Measurements from ENCODE around the gene SEMA5B.

The SEMA5B gene

DNA sequence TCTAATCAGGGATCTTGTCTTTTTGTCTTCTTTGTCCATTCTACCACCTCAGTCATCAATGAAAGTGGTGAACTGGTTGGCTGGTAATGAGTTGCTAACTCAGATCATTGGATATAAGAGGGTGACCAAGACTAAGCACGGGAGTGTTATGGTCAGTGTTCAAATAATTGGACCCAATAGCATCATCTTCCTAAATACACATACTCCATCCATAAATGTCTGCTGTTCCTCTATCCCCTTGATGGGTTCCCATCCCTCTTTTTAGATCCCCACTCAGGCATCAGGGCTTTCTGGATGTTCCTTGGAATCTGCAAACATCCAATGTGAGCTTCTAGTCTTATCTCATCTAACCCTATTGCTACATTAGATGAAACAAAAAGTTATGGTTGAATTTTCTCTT, 3.5 kb downstream of the SEMA5B start:
- no peak for DNase-seq

DNA sequence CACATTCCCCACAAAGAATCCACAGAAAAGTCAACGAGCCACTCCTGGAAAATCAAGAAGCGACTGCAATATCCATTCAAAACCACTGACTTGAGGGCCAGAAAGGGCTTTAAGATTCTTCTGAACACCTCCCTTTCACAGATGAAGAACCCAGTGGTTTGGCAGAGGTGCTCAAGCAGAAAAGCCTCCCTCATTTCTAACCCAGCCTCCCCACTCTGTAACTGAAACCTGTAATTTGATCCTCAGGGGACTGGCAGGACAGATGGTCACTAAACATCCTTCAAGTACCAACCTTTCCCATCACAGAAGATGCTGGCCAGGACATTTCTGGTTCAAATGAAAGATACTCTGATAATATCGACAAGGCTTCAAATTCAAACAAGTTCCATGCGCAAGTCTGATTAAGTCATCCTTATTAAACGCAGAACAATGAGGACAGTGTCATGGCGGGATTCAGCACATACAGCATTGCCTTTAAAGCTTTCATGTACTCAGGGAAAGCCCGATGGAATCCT, 5.5 kb downstream of the SEMA5B start:
- no peak for DNase-seq

DNA sequence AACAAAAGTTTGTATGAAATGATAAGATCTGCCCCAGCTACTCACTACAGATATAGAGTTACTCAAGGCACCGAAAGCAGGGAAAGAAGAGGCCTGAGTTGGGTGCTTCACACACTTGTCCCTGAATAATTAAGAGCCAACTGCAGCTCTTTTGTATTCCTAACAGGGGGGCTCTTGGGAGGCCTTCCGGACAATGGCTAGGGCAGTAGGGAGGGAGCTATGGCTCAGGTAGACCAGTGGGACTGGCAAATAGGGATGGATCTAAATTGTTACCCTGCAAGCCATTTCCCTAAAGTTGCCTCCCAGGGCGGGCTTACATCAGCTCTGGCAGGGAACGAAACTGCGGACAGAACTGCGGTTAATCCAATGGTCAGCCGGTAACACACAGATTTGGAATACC, 6.2 kb downstream of the SEMA5B start:
- no peak for DNase-seq

DNA sequence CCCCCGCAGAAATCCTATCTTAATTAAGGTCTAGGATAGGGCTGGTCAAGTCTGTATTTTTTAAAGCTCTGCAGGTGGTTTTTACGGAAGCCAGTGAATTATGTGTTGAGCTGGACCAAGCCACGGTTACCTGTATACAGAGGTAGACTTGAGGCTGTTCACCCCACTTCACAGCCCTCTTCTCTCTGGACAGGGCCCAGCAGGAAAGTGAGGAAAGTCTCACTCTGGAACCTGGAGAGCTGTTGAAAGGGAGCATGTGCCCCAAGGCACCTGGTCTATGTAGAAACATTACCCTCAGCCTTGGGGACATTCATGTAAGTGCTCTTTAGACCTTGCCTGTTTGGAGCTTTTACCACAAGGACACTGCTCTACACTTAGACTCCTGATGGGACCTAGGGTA, 6.9 kb downstream of the SEMA5B start:
- no peak for DNase-seq

DNA sequence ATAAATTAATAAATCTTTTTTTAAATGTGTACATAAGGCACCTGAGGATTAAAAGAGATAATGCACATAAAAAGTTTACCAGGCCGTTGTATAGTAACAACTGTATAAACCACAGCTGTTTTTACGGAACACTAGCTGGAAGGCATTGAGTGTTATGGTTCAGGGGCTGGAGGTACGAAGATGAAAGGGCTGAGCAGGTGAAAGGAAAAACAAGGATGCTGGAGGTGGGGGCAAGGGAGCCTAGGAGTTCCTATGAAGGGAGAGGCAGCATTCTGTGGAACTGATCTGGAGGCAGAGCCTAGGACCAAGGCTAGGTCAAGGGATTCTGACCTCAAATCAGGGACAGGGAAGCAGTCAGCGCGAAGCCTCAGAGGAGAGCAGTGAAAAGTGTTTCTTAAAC, 8.0 kb downstream of the SEMA5B start:
- no peak for DNase-seq

DNA sequence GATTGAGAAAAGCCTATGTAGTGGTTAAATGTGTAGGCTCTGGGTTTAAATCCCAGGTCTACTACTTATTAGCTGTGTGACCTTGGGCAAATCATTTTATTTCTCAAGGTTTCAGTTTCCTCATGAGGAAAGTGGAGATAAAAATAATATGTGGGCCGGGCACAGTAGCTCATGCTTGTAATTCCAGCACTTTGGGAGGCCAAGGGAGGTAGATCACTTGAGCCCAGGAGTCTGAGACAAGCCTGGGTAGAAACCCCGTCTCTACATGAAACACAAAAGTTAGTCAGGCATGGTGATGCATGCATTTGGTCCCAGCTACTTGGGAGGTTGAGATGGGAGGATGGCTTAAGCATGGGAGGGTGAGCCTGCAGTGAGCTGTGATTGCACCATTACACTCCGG, 8.4 kb downstream of the SEMA5B start:
- no peak for DNase-seq

DNA sequence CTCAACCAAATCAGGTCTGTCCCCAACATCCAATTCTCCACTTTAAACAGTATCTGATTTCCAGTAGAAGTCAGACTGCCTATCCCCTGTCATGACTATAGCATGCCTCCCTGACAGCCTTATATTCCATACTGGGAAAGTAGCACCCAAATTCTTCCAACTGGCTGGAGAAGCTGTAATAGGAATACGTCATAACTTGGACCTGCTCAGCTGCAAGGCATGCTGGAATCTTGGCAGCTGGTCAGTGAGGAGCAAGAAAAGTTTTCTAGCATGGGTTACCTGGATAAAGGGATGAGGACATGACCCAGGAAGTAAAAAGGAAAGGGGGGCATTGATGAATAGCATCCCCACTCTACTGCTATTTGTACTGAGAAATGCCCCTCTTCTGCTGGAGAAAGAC, 8.9 kb downstream of the SEMA5B start:
- no peak for DNase-seq

DNA sequence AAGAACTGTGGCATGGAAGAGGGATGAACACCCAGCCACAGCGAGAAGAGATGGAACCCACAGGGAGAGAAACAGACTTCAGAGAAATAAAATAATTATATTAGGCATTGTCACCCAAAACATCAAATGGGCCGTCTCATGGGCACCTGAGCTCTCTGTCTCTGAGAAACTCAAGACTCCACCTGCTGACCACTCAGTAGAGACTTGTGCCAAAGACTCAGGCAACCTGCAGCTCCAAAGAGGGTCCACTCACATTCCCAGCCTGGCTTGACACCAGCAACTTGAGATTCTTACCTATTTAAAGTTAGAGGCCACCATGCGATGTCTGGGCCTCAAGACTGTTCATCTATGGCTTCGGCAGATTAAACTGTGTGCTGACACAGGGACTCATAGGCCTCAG, 12.0 kb downstream of the SEMA5B start:
- no peak for DNase-seq

DNA sequence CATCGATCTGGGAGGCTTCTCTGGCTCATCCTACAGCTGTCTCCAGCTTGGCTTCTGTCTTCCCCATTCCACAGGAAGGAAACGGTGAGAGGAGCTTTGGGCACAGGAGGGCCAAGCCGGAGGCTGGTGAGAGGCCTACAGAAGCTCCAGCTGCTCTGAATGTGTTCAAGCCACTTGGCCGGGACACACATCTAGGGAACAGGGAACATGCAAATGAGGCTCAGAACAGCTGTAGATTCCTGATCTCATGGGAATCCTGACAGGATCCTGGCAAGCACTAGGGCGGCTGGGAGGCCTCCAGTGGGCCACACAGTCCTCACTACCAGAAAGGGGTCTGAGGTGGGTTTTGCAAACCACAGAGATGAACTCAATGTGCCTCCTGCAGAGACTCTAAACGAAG, 13.7 kb downstream of the SEMA5B start:
- no peak for DNase-seq

DNA sequence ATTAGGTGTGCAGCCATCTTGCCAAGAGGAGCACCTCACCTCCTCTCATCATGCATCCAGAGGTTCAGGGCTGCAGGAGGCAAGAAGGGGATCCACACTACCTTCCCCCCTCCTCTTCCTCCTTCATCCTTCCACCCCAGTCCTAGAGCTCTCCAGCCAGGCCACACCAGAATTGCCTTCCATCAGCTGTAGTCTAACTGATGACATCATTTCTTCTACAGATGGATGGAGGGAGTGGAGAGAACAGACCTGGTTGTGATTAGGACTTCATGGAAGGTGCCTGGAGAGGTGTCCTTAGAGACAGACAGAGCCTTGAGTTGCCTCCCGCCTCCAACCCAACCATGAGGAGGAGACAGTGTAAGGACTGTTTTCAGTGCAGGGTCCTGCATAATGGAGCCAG, 14.9 kb downstream of the SEMA5B start:
- no peak for DNase-seq

DNA sequence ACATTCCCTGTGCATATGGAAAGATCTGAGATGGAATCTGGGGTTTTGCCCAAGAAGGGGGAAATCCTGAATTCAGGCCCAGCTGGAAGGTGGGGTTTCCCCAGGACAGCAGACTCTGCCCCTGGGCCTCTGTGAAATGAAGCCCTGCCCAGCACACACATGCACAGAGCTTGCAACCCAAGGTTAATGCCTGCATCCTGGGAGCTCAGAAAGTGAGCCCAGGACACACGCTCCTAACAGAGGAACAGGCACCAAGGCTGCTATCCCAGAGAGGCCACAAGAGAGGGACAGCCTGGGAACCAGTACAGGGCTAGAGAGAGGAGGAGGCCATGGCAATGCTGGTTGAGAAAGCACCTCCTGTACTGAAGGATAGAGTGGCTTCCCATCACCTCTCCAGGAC, 16.1 kb downstream of the SEMA5B start:
- no peak for DNase-seq

DNA sequence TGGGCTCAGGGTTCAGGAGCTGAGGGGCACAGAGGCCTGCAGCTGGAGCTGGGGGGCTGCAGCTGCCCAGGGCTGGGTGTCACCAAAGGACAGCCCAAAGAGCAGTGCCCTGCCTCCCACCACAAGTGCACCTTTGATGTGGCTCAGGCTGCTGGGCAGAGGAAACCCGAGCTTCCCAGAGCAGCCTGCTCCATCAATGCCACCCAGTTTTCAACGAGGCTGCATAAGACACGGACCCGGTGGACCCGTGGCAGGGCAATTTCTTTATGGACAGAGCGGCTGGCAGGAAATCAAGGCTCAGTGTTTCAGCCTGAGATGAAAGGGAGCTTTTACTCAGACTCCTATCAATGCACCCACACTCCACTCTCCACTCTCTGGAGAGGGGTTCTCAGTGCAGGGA, 18.7 kb downstream of the SEMA5B start:
- peak in 1 of 14 donors; percentile 6 for DNase-seq

DNA sequence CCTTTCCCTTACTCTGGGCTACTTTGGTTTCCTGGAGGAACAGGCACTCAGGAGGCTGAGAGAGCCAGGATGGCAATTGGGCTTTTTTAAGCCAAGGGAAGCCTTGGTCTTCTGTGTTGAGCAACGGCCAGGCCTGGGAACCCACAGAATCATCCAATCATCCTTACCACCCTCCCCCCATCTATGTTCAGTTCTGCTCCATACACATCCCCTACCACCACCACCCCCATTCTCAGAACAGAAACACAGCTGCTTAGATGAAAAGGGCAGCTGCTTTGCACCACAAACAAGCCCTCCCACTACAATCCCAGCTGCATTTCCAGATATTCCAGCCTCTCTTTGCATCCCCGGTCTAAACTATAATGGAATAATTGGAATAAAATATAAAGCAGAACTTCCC, 21.0 kb downstream of the SEMA5B start:
- no peak for DNase-seq

DNA sequence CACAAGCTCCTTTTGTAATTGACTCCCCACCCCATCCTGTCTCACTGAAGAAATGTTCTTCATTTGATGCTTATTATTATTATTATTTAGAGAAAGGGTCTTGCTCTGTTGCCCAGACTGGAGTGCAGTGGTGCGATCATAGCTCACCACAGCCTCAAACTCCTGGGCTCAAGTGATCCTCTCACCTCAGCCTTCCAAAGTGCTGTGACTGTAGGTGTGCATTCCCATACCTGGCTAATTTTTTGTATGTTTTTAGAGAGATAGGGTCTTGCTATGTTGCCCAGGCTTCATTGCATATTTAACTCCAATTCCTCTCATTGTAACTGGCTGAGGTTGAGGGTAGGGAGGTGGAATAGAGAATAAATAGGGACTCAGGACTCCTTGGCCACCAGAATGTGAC, 22.3 kb downstream of the SEMA5B start:
- no peak for DNase-seq

DNA sequence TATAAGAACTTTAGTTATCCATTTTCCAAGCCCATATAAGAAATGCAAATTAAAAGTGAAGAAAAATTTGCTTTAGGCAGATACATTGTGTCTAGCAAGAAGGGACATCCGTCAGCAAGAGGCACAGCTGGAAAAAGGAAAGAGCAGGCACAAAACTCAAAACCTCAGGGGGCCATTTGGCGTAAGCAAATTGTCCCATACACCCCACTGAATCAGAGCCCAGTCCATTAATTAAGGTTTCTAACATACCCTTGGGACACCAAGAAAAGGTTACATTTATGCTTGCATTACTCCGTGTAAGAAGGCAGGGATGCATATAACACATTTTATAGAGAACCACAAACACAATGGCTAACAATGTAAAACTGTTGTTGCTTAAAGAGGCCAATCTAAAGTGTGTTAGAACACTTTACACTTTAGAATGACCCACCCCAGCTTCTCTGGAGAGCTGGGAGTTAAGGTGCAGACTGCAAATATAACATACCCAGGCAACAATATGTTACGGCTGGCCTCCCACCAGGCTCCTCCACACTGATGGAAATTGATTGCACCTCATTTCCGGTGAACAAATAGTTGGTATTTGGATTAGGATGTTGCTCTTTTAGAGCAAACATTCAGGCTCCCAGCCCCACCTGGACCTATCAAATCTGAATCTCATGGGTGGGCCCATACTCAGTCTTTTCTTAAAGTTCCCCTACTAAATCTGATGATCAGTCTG, 23.2 kb downstream of the SEMA5B start:
- DNase-seq: no peak

DNA sequence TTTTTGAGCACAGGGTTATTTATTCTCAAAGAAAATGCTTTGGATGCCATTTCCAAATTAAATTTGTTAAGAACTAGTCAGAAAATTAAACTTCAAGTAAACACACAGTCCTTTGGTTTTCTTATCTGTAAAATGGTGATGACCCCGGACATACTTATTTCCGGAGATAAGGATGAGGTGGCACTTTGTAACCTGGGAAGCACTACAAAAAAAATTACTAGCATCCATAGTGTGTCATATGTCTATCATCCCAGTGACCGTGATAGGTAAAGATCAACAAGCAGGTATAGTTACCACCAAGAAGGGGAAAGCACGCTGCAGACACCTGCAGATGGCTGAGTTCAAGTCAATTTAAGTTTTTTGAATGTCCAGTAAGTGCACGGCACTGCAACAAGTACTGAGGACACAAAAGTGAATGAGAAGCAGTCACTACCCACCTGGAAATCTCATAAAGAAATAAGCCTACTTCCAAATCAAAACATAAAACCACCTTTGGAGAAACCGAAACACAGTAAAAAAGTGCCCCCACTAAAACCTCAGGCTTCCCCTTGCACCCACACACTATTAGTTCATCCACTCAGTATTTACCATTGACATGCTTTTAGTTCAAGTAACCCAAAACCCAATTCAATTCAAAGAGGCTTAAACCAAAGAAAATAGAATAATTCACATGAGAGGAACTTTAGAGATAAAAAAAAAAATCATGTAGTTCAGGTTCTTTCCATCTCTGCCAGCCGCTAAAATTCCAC, 24.6 kb downstream of the SEMA5B start:
- DNase-seq: no peak

DNA sequence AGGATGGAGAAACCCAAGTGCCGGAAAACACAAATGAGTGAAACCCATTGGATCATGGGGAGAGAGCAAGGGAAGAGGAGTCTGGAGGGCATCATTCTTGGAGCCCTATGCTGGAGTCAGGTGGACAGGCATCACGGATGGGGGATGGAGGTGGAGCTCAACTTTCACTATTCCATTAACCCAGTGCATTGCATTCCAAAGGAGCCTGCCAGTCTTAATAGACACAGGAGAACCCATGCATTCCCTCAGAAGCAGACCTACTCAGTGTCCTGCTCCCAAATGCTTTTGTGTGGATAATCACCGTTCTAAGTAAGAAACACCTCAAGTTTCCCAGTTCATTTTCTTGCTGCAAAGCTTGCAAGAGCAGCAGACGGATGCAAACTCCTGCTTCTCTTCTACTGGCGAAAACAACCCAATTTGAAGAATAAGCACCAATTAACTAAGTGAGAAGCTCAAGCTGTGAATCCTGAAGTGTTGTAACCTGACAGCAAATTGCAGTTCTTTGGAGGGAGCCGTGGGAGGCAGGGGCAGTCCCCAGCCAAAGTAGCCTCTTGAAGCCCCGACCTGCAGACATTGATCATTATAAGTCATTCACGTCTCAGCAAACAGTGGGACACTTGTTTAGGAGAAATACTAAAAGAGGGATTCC, 25.3 kb downstream of the SEMA5B start:
- DNase-seq: no peak

DNA sequence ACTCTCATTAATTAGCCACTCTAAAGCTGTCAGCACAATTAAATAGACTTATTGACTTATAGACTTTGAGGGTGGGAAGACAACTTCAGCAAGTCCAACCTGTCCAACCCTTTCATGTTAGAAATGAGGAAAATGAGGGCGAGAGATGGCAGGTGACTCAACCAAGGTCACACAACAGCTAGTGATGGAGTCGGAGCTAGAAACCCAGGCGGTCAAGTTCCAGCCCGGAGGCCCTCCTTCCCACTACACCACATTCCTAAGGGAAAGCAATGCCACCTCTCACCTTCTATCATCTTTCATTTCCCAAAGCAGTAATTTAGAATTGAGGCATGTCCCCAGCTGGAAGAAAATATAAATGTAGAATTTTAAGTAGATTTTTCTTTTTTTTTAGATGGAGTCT, 28.7 kb downstream of the SEMA5B start:
- no peak for DNase-seq

DNA sequence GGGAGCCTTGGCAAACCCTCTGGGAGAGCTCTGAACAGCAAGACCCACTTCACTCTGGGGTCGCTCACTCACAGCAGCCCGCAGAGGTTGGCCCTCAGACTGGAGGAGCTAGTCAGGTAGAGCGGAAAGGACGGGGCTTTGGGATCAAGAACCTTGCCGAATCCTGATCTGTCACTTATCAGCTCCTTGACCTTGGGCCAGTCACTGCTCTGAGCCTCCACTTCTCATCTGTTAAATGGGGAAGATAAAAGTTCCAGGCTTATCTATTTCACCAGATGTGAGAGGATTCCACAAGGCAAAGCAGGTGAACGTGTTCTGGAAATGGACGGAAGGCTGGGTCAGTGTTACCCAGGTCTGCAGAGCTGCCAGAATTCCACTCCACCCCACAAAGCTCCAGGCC, 29.4 kb downstream of the SEMA5B start:
- no peak for DNase-seq

DNA sequence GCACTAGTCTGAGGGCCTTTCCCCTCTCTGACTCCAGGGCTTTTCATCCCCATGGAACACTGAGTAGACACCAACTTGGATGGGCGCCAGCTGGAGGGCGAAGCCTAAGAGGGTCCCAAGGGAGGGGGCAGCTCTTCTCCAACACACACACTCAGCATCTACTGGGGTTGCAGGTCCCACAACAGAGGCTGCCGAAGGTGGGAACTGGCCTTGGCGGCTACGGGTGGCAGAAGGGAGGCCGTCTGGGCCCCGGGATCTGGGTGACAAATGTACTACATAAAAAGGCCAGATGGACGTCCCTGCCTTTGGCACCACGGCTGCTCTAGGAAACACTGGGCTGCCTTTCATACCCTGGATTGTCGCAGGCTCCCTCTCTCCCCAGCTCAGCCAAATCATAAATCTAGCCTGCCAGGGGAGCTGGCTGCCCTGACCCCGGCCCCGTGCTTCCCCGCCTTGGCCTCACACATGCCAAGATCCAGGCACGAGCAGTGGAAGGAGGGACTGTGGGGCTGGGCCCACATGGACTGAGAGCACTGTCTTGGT, 31.5 kb downstream of the SEMA5B start:
- peak in 12 of 14 donors; percentile 11 to 91 (median 56) for DNase-seq

DNA sequence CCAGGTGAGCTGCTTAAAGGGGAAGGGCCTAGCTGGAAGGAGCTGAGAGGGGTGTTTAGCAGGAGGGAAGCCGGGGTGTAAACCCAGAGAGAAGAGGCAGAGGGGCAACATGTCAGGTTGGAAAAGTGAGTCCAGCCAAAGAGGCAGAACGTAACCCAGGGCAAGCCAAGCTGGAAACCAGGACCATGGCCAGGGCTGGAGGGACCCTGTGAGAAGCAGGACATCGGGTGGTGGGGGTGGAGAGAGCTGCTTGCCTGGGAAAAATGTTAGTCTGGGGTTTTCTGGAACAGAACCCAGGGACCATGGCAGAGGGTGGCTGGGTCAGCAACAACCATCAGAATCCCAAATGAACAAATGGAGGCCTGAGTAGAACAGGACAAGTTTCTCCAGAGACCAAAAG, 32.6 kb downstream of the SEMA5B start:
- DNase-seq: no peak

DNA sequence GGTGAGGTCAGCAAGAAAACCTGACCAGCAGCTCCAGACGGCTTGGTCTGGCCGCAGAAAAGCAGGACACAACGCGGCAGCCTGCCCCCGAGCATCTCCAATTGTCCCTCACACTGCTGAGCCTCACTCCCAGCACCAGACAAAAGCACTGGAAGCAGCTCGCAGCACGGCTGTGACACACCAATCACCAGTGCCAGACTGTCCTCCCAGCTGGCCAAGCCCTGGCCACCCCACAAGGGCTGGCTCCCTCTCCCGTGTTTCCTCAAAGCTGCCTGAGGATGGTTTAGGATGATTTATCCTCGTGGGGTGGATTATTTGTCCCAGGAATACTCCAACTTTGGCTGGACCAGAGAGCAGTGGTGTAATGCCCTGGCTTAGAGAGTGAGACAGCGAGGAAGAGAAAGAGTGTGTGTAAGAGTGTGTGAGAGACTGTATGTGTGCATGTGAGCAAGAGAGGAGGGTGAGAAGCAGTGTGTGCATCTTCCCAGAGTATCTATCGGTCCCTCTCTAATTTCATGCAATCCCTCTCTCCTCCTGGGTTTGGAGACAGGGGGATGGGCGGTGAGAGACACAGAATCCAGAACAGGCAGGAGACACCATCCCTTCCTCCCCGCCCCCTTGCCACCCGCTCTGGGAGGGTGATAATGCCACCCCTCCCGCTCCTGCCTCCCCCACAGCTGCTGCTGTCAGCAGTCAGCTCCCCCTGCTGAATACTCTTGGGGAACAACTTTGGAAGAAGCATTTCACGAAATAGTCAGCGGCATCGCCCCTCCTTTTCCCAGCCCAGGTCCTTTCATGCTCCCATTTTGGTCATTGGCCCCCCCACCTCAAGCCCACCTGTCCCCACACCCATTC, 34.2 kb downstream of the SEMA5B start:
- peak in 7 of 14 donors; percentile 20 to 51 (median 32) for DNase-seq
